ENCODE results near the gene CNGB1. TPM values are rescaled to one million over a fixed set of nuclear protein-coding genes. Genes with fewer than 3 reads are reported as not detected.

The CNGB1 gene
- total RNA-seq, 1 donor from 2014 or later, result 0.91 TPM

GRCh38 chr16:57949013-57949412, 21.9 kb downstream of the CNGB1 start:
- Mint-ChIP-seq H3K36me3 (ENCODE audit: unreplicated experiment) (no peaks in the 10 kb centered on the region), H3K4me3 (ENCODE audit: unreplicated experiment) (no peak overlapping the region), H3K27ac (ENCODE audit: unreplicated experiment) (no peak overlapping the region), H3K9me3 (ENCODE audit: unreplicated experiment) (peaks cover 7% of the 10 kb centered on the region), H3K4me1 (ENCODE audit: low read depth, unreplicated experiment) (peaks cover 3% of the 10 kb centered on the region), H3K27me3 (ENCODE audit: unreplicated experiment) (peaks cover 6% of the 10 kb centered on the region)
- no peak for DNase-seq
- no peak for TF ChIP-seq CTCF (IDR thresholded peaks at IDR 0.05; ENCODE audit: partially characterized antibody, unreplicated experiment)

- no peak for TF ChIP-seq CTCF (IDR thresholded peaks at IDR 0.05; ENCODE audit: partially characterized antibody, unreplicated experiment)
- H3K4me3 Mint-ChIP-seq (ENCODE audit: unreplicated experiment), result no peak overlapping the region
- peaks cover 3% of the 10 kb centered on the region for H3K9me3 Mint-ChIP-seq (ENCODE audit: unreplicated experiment)
- H3K27ac Mint-ChIP-seq (ENCODE audit: unreplicated experiment), result no peak overlapping the region
- no peaks in the 10 kb centered on the region for H3K36me3 Mint-ChIP-seq (ENCODE audit: unreplicated experiment)
- H3K4me1 Mint-ChIP-seq (ENCODE audit: low read depth, unreplicated experiment), result peaks cover 3% of the 10 kb centered on the region
- DNase-seq, result no peak
- peaks cover 4% of the 10 kb centered on the region for H3K27me3 Mint-ChIP-seq (ENCODE audit: unreplicated experiment)
Measured at GRCh38 chr16:57948027-57948426, 22.9 kb downstream of the CNGB1 start.

DNA sequence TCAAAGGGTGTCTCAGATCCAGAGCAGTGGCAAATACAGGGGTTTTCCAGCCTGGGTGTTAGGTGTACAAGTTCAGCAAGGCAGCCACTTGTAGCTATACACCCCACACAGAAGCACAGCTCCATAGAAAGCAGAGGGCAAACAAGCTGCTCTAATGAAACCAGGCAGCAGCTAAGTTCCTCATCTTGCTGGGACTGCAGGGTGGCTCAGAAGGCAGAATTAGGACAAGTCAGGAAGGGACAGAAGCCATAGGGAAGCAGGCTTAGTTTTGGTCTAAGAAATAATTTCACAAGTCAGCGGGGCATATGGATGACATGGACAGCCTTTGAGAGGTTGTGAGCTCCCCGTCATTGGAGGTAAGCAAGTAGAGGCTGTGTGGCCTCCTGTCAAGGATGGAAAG, 23.7 kb downstream of the CNGB1 start:
- no peak for DNase-seq
- H3K4me3 Mint-ChIP-seq (ENCODE audit: unreplicated experiment), result no peak overlapping the region
- peaks cover 3% of the 10 kb centered on the region for H3K4me1 Mint-ChIP-seq (ENCODE audit: low read depth, unreplicated experiment)
- H3K27me3 Mint-ChIP-seq (ENCODE audit: unreplicated experiment), result peaks cover 4% of the 10 kb centered on the region
- no peak for TF ChIP-seq CTCF (IDR thresholded peaks at IDR 0.05; ENCODE audit: partially characterized antibody, unreplicated experiment)
- H3K9me3 Mint-ChIP-seq (ENCODE audit: unreplicated experiment), result peaks cover 3% of the 10 kb centered on the region
- no peaks in the 10 kb centered on the region for H3K36me3 Mint-ChIP-seq (ENCODE audit: unreplicated experiment)
- no peak overlapping the region for H3K27ac Mint-ChIP-seq (ENCODE audit: unreplicated experiment)

- peaks cover 3% of the 10 kb centered on the region for H3K4me1 Mint-ChIP-seq (ENCODE audit: low read depth, unreplicated experiment)
- H3K36me3 Mint-ChIP-seq (ENCODE audit: unreplicated experiment), result no peaks in the 10 kb centered on the region
- peak overlapping the region; percentile 76 for H3K27ac Mint-ChIP-seq (ENCODE audit: unreplicated experiment)
- no peak for TF ChIP-seq CTCF (IDR thresholded peaks at IDR 0.05; ENCODE audit: partially characterized antibody, unreplicated experiment)
- no peak overlapping the region for H3K4me3 Mint-ChIP-seq (ENCODE audit: unreplicated experiment)
- peaks cover 4% of the 10 kb centered on the region for H3K9me3 Mint-ChIP-seq (ENCODE audit: unreplicated experiment)
- peaks cover 2% of the 10 kb centered on the region for H3K27me3 Mint-ChIP-seq (ENCODE audit: unreplicated experiment)
- peak; percentile 80 for DNase-seq
Measured at GRCh38 chr16:57946181-57946801, 24.6 kb downstream of the CNGB1 start.

DNA sequence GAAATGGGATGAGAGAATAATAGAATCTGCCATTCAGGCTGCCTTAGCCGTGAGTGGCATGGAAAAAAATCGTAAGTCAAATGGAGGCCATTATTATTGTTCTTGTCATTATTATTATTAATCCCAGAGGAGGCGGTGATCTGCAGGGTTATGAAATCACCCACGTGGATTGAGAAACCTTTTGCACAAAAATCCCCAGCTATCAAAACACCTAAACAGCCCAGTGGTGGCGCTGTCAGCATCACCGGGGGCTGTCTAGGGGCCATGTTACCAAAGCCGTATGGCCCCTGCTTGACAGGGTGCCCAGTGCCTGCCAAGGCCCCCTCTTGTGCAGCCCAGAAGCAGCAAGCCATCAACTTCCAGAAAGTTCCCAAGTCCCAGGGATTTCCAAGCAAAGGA, 25.2 kb downstream of the CNGB1 start:
- TF ChIP-seq CTCF (IDR thresholded peaks at IDR 0.05; ENCODE audit: partially characterized antibody, unreplicated experiment), result peak; percentile 11
- Mint-ChIP-seq H3K36me3 (ENCODE audit: unreplicated experiment) (no peaks in the 10 kb centered on the region), H3K4me3 (ENCODE audit: unreplicated experiment) (peak overlapping the region; percentile 55), H3K9me3 (ENCODE audit: unreplicated experiment) (peaks cover 4% of the 10 kb centered on the region), H3K4me1 (ENCODE audit: low read depth, unreplicated experiment) (peaks cover 3% of the 10 kb centered on the region), H3K27ac (ENCODE audit: unreplicated experiment) (peak overlapping the region; percentile 76), H3K27me3 (ENCODE audit: unreplicated experiment) (peaks cover 2% of the 10 kb centered on the region)
- DNase-seq, result no peak

Measured in glutamatergic neuron (in vitro differentiated cells).